ENCODE measurements around the gene BYSL.

DNA sequence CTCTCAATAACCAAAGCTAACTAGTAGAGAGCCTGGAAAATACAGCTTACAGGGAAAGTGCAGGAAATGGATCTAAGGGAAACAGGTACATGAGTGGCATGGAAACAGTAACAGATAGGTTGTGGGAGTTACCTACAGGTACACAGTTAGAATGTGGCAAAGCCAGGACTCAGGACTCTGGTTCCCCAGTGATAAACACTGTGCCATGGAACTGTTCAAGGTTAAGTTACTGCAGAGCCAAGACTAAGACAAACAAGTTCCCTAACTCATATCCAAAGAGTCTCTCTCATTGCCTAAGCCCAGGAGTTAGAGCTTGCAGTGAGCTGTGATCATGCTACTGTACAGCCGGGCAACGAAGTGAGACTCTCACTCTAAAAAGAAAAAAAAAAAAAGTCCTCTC is 7.0 kb upstream of the BYSL start:
- TF ChIP-seq, protein P1, sequence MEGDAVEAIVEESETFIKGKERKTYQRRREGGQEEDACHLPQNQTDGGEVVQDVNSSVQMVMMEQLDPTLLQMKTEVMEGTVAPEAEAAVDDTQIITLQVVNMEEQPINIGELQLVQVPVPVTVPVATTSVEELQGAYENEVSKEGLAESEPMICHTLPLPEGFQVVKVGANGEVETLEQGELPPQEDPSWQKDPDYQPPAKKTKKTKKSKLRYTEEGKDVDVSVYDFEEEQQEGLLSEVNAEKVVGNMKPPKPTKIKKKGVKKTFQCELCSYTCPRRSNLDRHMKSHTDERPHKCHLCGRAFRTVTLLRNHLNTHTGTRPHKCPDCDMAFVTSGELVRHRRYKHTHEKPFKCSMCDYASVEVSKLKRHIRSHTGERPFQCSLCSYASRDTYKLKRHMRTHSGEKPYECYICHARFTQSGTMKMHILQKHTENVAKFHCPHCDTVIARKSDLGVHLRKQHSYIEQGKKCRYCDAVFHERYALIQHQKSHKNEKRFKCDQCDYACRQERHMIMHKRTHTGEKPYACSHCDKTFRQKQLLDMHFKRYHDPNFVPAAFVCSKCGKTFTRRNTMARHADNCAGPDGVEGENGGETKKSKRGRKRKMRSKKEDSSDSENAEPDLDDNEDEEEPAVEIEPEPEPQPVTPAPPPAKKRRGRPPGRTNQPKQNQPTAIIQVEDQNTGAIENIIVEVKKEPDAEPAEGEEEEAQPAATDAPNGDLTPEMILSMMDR (IDR thresholded peaks at IDR 0.05; ENCODE audit: poor library complexity) = no peak
- no peak for TF ChIP-seq EZH2 (IDR thresholded peaks at IDR 0.05; ENCODE audit: borderline replicate concordance)
- no peak for TF ChIP-seq EZH2phosphoT487 (IDR thresholded peaks at IDR 0.05; ENCODE audit: low read depth, severe bottlenecking, unreplicated experiment)
